ENCODE results near the gene STK35. TPM values are rescaled to one million over a fixed set of nuclear protein-coding genes. Genes with fewer than 3 reads are reported as not detected.

Gene STK35
- total and polyA plus RNA-seq, 9 donors: 5.1 to 20.2 (median 13.2) TPM

DNA sequence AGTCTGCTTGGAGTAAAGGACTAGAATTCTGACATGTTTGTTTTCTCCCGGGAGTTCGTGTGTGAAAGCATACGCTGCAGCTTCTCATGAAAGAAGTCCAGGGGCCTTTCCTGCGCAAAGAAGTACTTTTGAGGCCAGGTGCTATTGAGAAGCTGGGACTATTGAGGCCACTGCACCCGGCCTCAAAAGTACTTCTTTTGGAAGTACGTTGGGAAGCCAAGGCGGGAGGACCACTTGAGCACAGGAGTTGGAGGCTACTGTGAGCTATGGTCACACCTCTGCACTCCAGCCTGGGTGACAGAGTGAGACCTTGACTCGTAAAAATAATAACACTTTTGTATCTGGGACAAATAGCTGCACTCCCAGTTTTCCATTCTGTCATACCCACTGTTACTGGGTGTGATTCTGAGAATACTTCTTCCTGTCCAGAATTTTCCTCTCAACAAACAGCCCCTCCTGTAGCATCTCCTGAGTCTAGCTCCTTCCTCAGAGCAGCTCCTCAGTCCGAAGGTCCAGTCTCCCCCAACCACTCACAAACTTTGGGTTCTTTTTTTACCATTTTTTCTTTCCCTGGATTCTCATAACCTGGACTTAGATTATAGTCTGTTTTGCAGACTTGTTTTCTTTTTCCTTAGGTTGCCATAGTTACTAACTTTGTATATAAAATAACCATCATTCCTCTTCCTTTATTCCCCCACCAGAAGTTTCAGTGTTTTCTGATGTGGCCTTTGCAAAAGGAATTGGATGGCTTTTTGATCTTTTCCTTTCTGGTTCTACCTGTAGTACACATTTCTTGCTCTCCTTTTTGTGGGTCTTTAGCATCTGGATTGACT lies 12.7 kb downstream of the STK35 start:
- no peak overlapping the region for H3K27ac ChIP-seq
- no peaks in the 10 kb centered on the region for H3K27me3 ChIP-seq
- intact Hi-C loops (cut with DNase I): no loop called here
- H3K36me3 ChIP-seq: no peaks in the 10 kb centered on the region
- H3K4me1 ChIP-seq (ENCODE audit: insufficient read depth): peaks cover 21% of the 10 kb centered on the region
- DNase-seq: no peak
- H3K9me3 ChIP-seq: no peaks in the 10 kb centered on the region
- TF ChIP-seq POLR2A (IDR thresholded peaks at IDR 0.05): no peak
- TF ChIP-seq EP300 (IDR thresholded peaks at IDR 0.05): no peak
- no peak overlapping the region for H3K4me3 ChIP-seq
- 65 to 71% (median 68%) methylated on average over 9 of the region's 9 CpGs for WGBS, 3 donors

DNA sequence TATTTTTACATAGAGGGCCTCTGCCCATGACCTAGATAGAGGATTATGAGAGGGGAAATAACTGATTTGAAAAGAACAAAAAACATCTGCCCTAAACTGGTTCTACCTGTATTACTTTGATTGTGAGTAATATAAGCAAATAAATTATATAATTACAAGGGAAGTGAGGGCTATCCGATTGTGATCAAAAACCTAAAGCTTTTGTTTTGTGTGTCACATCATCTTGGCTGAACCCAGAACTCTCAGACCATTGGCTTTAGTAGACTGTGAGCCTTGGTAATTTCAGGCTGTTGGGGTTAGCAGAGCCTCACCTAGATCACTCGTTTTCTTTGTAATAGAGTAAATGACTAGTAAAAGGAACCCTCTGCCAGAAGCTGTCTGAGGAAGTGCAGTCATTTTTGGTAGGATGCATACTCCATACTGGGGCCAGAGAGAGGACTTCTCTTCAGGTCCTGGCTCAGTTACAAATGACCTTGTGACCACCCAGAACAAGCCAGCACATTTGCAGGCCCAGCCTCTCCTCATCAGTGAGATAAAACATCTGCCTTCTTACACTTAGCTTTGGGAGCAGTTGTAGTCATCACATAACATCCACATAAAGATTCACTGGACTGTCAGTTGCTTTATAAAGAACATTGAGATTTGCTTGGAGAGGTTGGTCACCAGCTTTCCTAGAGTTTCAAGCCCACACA lies 13.5 kb downstream of the STK35 start:
- Histone ChIP-seq H3K36me3 (no peaks in the 10 kb centered on the region), H3K4me3 (no peak overlapping the region), H3K27me3 (no peaks in the 10 kb centered on the region), H3K9me3 (no peaks in the 10 kb centered on the region), H3K4me1 (ENCODE audit: insufficient read depth) (peaks cover 15% of the 10 kb centered on the region), H3K27ac (no peak overlapping the region)
- intact Hi-C loops (cut with DNase I): no loop called here
- TF ChIP-seq, protein P1, sequence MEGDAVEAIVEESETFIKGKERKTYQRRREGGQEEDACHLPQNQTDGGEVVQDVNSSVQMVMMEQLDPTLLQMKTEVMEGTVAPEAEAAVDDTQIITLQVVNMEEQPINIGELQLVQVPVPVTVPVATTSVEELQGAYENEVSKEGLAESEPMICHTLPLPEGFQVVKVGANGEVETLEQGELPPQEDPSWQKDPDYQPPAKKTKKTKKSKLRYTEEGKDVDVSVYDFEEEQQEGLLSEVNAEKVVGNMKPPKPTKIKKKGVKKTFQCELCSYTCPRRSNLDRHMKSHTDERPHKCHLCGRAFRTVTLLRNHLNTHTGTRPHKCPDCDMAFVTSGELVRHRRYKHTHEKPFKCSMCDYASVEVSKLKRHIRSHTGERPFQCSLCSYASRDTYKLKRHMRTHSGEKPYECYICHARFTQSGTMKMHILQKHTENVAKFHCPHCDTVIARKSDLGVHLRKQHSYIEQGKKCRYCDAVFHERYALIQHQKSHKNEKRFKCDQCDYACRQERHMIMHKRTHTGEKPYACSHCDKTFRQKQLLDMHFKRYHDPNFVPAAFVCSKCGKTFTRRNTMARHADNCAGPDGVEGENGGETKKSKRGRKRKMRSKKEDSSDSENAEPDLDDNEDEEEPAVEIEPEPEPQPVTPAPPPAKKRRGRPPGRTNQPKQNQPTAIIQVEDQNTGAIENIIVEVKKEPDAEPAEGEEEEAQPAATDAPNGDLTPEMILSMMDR (IDR thresholded peaks at IDR 0.05): no peak
- TF ChIP-seq EP300 (IDR thresholded peaks at IDR 0.05): no peak
- no peak for TF ChIP-seq POLR2A (IDR thresholded peaks at IDR 0.05)
- DNase-seq: peak; percentile 45 to 66 (median 59)
- 16 to 20% (median 17%) methylated on average over 2 of the region's 2 CpGs for WGBS, 3 donors

DNA sequence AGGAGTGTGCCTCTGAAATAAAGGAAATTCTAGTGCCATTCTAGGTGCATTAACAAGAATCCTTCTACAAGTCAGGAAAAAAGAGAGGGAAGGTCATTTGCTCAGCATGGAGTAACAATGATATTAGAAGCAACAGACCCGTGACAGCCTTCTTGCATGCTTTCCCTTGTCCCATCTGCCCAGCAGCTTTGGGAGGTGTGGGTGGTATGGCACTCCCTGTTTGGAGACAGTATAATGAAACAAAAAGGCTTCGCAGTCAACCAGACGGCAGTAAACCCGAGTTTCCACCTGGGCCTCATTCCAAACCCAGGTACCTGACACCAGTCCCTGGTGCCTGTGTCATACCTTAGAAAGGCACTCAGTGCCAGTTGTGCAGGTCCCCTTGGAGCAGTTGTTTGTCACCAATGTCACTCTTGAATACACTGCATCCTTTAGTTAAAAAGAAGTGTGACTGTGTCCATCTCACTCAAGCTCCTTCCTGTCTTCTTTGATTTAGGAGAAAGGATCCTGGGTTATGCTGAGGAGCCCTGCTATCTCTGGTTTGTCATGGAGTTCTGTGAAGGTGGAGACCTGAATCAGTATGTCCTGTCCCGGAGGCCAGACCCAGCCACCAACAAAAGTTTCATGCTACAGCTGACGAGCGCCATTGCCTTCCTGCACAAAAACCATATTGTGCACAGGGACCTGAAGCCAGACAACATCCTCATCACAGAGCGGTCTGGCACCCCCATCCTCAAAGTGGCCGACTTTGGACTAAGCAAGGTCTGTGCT lies 14.7 kb downstream of the STK35 start:
- TF ChIP-seq EP300 (IDR thresholded peaks at IDR 0.05) (no peak), POLR2A (IDR thresholded peaks at IDR 0.05) (no peak)
- TF ChIP-seq, protein P1 (IDR thresholded peaks at IDR 0.05): no peak
- Histone ChIP-seq H3K27me3 (no peaks in the 10 kb centered on the region), H3K4me1 (ENCODE audit: insufficient read depth) (peaks cover 15% of the 10 kb centered on the region), H3K27ac (no peak overlapping the region), H3K4me3 (no peak overlapping the region), H3K9me3 (no peaks in the 10 kb centered on the region), H3K36me3 (no peaks in the 10 kb centered on the region)
- intact Hi-C loops (cut with DNase I): no loop called here
- no peak for DNase-seq
- 87 to 92% (median 87%) methylated on average over 9 of the region's 9 CpGs for WGBS, 3 donors

DNA sequence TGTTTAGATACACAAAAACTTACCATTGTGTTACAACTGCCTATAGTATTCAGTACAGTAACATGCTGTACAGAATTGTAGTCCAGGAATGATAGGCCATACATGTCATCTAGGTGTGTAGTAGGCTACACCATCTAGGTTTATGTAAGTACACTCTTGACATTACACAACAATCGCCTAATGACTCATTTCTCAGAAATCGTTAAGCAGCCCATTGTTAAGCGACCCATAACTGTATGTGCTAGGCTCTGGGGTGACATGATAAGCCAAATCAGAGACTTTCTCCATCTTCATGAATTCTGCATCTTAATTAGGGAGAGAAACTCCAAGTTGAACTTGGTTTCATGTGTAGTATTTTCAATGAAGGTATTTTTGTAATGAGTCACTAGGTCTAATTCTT lies 17.2 kb downstream of the STK35 start:
- Histone ChIP-seq H3K27ac (no peak overlapping the region), H3K27me3 (no peaks in the 10 kb centered on the region), H3K4me3 (no peak overlapping the region), H3K36me3 (no peaks in the 10 kb centered on the region), H3K4me1 (ENCODE audit: insufficient read depth) (peaks cover 20% of the 10 kb centered on the region), H3K9me3 (no peaks in the 10 kb centered on the region)
- intact Hi-C loops (cut with DNase I): no loop called here
- 94 to 95% (median 94%) methylated on average over 3 of the region's 3 CpGs for WGBS, 3 donors
- DNase-seq: no peak
- TF ChIP-seq EP300 (IDR thresholded peaks at IDR 0.05) (no peak), POLR2A (IDR thresholded peaks at IDR 0.05) (no peak)
- TF ChIP-seq, protein P1 (IDR thresholded peaks at IDR 0.05): no peak

Data from ovary (tissue), 9 donors.